NCI-H2196 treated with DMSO at 0.1 percent for 48 hours (cell line): ENCODE results near the gene MCTP1.
"Not testable (repeated sequence)": the region's sequence is repeated elsewhere in the genome, so short reads cannot be mapped to it uniquely, and the experiment has no call there.

Experiments used
- DNase-seq: peaks from one replicate; lab custom pipeline; 2025; ENCODE audit not compliant: unreplicated experiment; lab: John Stamatoyannopoulos, UW

MCTP1 gene

DNA sequence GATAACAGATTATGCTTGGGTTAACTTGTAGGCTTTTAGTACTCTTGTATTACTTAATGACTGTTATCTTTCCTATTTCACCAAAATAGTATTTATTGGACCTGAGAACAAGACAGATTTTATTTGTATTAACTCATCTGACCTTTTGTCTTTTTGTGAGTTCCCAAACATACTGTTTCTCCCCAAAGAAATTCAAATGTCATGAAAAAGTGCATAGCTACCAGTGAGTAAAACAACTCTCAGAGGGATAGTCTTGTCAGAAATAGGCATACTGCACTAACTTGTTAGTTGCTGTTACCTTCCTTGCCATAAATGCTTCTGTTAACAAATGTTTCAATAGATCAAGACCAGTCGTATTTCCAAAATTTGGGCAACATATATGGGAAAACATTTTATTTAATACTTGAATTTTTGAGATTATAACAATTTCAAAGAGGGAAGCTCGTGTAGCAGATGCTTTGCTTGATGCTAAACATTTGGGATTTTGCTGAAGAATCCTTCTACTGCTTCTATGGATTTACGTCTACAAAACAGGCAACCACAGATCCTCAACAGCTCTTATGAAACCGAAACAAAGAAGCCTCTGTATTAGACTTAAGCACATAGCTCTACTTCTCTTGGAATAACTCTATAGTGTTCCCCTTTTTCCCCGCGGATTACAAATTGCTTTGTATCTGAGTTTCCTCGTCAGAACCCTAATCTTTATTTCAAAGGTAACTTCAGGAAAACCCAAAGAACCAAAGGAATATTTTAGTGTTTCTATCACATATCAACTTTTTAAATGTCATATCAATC, 248.8 kb downstream of the MCTP1 start:
- DNase-seq = no peak

- no peak for DNase-seq
Observed at GRCh38 chr5:95032801-95033200, 252.1 kb downstream of the MCTP1 start.

DNA sequence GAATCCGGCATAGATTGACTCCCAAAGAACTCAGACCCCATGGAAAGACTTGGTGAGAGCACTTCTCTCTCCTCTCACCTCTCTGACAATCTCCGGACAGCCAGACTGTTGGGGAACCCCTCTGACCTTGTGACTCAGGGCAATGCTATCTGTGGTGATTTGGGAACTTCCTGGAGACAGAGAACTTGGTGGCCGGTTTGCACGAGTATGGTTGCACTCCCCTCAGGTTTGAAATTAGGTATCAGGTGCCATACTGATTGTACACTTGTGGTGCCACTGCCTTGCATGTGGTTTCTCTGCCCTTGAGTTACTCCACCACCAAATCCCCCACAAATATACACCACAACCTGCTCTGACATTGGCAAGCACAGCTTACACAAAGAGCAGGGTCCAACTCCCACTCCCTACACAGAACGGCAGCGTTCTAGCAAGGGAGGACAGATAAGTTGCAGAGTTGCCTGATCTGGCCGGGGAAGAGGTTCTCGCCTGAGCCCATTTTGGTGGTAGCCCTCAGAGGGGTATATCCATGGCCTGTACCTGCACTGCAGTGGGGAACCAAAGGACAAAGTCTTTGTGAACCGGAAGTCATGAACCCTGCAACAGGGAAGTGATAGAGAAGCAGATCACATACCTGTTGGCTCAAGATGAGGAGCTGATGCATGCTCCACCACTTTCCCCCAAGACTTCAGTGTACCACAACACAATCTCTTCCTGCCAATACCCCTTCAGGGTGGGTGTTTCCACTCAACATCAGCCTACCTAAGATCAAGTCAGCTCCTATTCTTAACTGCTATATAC, 255.1 kb downstream of the MCTP1 start:
- no peak for DNase-seq

DNA sequence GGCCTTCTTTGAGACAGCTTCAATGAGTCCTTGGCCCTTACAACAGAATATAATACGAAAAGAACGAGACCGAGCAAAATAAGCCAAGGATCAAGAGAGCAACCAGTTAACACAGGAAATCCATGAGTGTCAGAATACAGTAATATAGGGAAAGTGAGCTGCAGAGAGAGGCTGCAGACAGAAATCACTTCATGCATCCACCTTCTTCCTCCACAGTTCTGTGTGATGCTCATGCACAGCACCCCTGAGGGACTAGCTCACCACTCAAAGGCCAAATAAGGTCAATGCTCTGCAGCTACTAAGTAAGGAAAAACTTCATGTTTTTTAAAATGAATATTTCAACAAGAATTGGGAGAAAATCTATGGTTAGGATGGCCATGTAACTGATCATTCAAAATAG, 257.1 kb downstream of the MCTP1 start:
- no peak for DNase-seq

DNA sequence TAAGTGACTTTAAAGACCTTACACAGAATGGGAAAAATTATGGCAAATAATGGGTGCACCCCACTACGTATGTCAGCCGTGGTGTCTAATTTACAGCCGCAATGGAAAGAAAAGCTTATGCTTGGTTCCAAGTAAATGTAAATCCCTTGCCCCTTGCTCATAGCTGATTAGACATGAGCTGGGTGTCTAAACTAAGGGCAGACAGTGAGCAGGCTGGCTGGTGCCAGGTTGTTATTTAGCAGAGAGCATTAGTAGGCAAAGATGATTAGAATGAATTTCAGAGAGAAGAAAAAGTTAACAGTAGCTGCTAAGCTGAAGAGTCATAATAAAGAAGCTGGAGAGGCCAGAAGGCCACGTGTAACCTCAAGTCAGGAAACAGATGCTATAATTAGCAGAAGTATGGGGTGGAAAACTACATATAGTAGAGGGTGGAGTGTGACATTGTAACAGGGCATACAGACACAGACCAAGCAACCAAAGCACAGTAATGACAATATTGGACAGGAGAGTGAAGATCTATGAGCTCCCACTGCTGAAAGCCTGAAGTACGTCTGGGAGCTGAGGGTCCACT, 257.7 kb downstream of the MCTP1 start:
- DNase-seq = no peak

- DNase-seq = no peak
Observed at GRCh38 chr5:95026718-95027117, 258.2 kb downstream of the MCTP1 start.

DNA sequence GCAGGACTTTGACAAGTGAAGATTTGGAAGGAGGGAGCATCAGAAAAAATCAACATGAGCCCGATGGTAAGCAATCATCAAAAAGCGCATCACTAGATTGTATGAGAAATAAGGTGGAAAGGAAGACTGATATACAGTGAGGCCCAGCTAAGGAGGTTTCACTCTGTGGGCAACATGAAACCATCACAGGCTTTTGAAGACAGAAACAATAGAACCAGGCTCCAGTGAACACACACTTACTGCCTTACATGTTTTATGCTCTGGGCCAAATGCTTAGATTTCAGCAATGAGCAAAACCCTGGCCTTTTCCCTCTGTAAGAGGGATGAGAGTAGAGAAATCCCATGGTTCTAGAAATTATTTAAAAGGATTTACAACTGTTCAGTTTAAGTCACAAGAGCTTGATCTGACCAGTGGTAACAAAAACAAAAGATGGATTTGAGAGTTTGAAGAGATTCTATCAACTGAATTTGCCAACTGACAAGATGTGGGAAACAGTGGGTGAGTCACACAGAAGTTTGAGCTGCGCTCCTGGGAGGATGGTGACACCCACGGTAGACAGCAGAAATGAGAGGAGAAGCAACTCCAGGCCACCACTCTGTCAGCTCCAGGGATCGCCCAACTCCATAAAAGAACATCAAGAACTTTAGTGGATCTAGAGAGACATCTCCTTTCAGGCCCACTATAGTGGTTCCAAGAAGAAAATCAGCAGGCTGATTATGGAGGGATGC, 261.8 kb downstream of the MCTP1 start:
- DNase-seq = no peak

- no peak for DNase-seq
Observed at GRCh38 chr5:95020345-95020744, 264.5 kb downstream of the MCTP1 start.

DNA sequence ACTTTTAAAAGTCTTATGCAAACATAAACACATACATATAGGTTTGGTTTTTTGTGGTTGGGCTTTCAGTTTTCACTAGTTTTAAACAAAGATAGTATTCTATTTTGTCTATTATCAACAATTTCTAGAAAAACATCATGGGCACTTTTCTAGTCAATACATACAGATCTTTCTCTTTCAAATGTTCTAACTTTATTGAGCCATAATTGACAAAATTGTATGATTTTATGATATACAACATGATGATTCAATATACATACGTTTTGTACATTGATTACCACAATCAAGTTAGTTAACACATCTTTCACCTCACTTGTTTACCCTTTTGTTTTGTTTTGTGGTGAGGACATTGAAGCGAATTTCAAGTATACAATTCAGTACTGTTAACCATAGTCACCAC, 265.9 kb downstream of the MCTP1 start:
- no peak for DNase-seq

GRCh38 chr5:95018511-95018910, 266.4 kb downstream of the MCTP1 start:
- no peak for DNase-seq

GRCh38 chr5:95009812-95010211, 275.1 kb downstream of the MCTP1 start:
- DNase-seq = no peak

GRCh38 chr5:95007921-95008597, 276.8 kb downstream of the MCTP1 start:
- DNase-seq = no peak

DNA sequence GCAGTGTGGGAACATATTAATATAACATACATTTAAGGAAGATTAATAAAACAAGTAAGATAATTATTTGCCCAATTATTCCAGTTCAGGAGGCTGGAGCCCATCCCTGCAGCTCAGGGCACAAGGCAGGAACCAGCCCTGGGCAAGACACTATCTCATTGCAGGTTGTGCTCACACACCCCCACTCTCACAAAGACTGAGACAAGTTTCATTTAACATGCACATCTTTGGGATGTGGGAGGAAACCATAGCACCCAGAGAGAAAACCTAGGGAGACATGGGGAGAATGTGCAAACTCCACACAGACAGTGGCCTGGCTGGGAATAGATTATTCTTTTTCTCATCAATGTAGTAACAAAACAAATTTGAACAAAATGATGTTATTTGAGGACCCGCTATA, 279.1 kb downstream of the MCTP1 start:
- no peak for DNase-seq

DNA sequence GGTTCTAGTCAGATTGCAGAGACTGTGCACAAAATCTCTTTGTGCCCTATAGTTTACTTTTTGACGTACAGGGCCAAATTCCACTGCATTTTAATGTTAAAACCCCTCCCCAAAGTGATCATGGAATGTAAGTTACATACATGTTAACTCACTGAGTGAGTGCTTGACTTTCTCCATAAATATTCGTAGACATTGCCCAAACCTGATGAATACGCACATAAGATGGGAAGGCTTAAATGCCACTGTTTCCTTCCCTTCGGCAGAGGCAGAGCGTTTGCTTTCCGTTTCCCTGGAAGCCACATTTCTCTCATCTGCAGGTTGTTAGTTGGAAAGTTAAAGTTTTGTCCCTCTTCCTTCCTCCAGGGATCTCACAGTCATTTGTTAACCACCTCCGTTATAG, 286.2 kb downstream of the MCTP1 start:
- no peak for DNase-seq

DNA sequence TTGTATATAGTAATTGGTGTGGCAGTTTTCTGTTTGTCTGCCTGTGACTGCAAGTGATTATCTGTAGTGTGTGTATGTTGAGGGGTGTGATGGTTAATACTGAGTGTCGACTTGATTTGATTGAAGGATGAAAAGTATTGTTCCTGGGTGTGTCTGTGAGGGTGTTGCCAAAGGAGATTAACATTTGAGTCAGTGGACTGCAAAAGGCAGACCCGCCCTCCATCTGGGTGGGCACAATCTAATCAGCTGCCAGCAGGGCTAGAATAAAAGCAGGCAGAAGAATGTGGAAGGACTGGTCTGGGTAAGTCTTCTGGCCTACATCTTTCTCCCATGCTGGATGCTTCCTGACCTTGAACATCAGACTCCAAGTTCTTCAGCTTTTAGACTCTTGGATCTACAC, 290.4 kb downstream of the MCTP1 start:
- not testable (repeated sequence) for DNase-seq

- no peak for DNase-seq
Observed at GRCh38 chr5:94993491-94993890, 291.4 kb downstream of the MCTP1 start.

- DNase-seq = no peak
Observed at GRCh38 chr5:94992325-94992724, 292.6 kb downstream of the MCTP1 start.

DNA sequence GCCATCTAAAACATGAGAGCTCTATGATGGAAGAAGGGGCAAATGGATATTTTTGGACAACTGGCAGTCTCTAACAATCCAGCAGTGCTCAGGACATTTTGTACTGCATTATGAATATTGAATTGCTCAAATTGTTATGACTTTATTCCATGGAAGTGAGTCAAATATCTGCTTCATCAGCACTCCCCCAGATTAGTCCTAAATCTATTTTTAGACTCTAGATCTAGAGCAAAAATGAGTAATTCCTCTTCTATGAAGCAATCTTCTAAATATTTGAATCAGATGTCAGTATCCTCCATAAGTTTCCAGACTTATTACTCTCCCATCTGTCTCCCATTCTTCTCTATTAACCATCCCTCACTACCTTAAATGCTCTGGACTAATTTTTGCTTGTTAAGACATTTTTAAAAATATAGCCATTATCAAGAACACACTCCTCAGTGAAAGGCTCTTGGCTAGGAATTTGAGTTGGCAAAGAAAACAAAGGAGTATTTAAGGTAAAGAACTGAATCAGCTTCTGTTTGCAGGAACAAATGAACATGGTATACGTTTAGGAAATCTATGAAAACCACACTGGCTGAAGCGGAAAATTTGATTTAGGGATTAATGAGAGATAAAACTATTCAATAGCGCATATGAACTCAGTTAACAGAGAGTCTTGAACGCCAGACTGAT, 300.9 kb downstream of the MCTP1 start:
- DNase-seq = no peak

GRCh38 chr5:94977437-94977836, 307.5 kb downstream of the MCTP1 start:
- DNase-seq = no peak

DNA sequence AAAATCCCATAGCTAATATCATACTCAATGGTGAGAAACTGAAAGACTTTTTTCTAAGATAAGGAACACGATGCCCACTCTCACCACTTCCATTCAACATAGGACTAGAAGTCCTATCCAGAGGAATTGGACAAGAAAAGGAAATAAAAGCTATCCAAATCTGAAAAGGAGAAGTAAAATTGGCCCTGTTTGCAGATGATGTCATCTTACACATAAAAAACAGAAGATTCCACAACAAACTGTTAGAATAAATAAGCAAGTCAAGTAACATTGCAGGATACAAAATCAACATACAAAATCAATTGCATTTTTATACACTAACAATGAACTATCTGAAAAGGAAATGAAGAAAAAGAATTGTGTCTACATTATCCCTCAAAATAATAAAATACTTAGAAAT, 308.0 kb downstream of the MCTP1 start:
- no peak for DNase-seq
